Activated CD4-positive, alpha-beta T cell treated with anti-CD3 and anti-CD28 coated beads for 36 hours (primary cell): ENCODE results near the gene TMEM74B. TPM values are rescaled to one million over a fixed set of nuclear protein-coding genes. Genes with fewer than 3 reads are reported as not detected.

Experiments used
- ATAC-seq: fragments of 200-7000 bp; cut with Tn5 transposase; one replicate; pipeline ENCODE4 v1.10.0; 2021; ENCODE audit warnings: mild to moderate bottlenecking, moderate library complexity
- CTCF ChIA-PET: fragments of 350-600 bp; sonication (Branson Sonifier 250); formaldehyde crosslinking; loops from one replicate; lab custom pipeline; 2021; ENCODE audit warnings: antibody characterized with exemption; lab: Charles Lee
- POLR2A ChIA-PET: fragments of 350-600 bp; sonication (Branson Sonifier 250); formaldehyde crosslinking; loops from one replicate; lab custom pipeline; 2021; ENCODE audit warnings: antibody characterized with exemption, inconsistent platforms; lab: Charles Lee
- DNase-seq: peaks from one replicate; pipeline ENCODE4 v3.0.0-alpha.2; 2020
- H3K27ac Mint-ChIP-seq: one replicate; pipeline ENCODE4 v1.8.0; 2021; ENCODE audit warnings: mixed read lengths
- H3K27me3 Mint-ChIP-seq: one replicate; pipeline ENCODE4 v1.8.0; 2021; ENCODE audit warnings: mixed read lengths
- H3K36me3 Mint-ChIP-seq: one replicate; pipeline ENCODE4 v1.8.0; 2021; ENCODE audit warnings: low read depth, mixed read lengths
- H3K4me1 Mint-ChIP-seq: one replicate; pipeline ENCODE4 v1.8.0; 2021; ENCODE audit warnings: mixed read lengths
- H3K4me3 Mint-ChIP-seq: one replicate; pipeline ENCODE4 v1.8.0; 2021; ENCODE audit warnings: mild to moderate bottlenecking, moderate library complexity, mixed read lengths
- H3K9me3 Mint-ChIP-seq: one replicate; pipeline ENCODE4 v1.8.0; 2021; ENCODE audit warnings: low read depth, mixed read lengths
- intact Hi-C, 2 experiments: fragments of 100-400 bp; cut with DNase I in 1 of 2; cut with micrococcal nuclease in 1 of 2; formaldehyde crosslinking; loops; one replicate each; pipeline versions ENCODE4 v1.14.2 to v1.15.1; 2022 to 2024; cut with DNase I, micrococcal nuclease
- total RNA-seq, 2 experiments: library from RNA; stranded (reverse); gene quantifications; one replicate each; pipeline ENCODE4 v1.2.3, GENCODE V29; 2021

The TMEM74B gene
- total RNA-seq, 2 experiments from 2014 or later: 1.5 to 2.0 TPM

DNA sequence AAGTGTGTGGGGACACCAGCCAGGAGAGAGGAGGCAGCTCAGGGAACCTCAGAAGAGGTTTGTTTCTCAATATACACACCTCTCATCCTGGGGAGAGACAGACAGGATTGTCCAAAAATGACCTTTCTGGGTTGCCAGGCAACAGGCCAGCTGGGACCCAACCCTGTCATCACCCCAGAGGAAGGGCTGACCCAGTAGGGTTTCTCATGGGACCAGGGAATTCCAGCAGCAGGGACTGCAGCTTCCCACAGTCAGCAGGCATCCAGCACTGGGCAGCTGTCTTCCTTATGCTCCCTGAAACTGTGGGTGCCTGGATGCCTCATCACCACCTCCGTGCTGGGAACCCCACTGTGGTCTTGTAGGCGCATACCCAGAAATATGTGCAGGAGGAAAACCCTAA lies 19.8 kb upstream of the TMEM74B start:
- ATAC-seq: no peak
- no peak for DNase-seq
- H3K36me3 Mint-ChIP-seq: no peaks in the 10 kb centered on the region
- H3K4me1 Mint-ChIP-seq: peaks cover 3% of the 10 kb centered on the region
- no peaks in the 10 kb centered on the region for H3K9me3 Mint-ChIP-seq
- no peaks in the 10 kb centered on the region for H3K27me3 Mint-ChIP-seq
- CTCF ChIA-PET: interaction anchor here (1.2 kb wide), 1 partner anchor 10 kb away, joined by 4 read pairs; no protein-coding TSS in a partner anchor
- POLR2A ChIA-PET: no interaction called here
- intact Hi-C loops: no loop called here
- no peak overlapping the region for H3K27ac Mint-ChIP-seq
- no peak overlapping the region for H3K4me3 Mint-ChIP-seq

DNA sequence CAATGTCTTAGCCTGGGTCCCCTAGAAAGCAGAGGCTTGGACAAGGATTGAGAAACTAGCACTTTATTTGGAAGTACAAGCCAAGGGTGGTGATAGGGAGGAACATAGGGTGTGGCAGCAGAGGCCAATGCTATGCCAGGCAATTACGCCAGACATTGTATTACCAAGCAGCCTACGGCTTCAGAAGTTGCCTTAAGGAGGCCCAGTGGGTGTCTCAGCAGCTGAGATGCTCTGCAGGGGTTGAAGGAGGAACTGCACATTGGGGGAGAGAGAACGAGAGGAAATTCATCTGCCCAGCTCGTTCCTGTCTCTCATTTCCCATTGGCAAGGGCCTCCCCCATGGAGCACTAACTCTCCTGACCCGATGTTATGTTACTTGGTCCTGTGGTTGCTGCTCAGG lies 19.3 kb upstream of the TMEM74B start:
- intact Hi-C loops: no loop called here
- ChIA-PET CTCF (no interaction called here), POLR2A (no interaction called here)
- Mint-ChIP-seq H3K9me3 (no peaks in the 10 kb centered on the region), H3K27ac (no peak overlapping the region), H3K36me3 (no peaks in the 10 kb centered on the region), H3K4me3 (no peak overlapping the region), H3K27me3 (no peaks in the 10 kb centered on the region), H3K4me1 (peaks cover 3% of the 10 kb centered on the region)
- no peak for ATAC-seq
- no peak for DNase-seq

DNA sequence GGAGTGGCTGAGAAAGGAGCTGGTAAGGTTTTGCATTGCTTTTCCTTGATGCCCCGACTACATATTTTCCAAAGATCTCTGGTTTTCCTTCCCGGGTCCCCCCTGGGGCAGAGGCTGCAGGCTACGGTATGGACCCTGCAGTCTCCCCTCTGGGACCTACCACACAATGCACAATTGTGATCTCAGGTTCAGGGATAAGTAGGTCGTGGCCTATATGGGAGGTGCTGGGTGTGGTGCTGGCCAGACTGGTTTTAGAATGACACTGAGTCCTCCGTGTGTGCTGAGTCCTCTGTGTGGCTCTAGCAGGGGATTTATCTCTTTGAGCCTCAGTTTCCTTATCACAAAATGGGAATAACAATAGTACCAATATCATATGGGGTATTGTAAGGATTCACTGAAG lies 18.8 kb upstream of the TMEM74B start:
- H3K9me3 Mint-ChIP-seq: no peaks in the 10 kb centered on the region
- ChIA-PET POLR2A (interaction anchor here (1.0 kb wide), 1 partner anchor 32 kb away, joined by 3 read pairs; no protein-coding TSS in a partner anchor), CTCF (interaction anchor here (1.0 kb wide), 1 partner anchor 9 kb away, joined by 6 read pairs; no protein-coding TSS in a partner anchor)
- intact Hi-C loops: no loop called here
- no peaks in the 10 kb centered on the region for H3K27me3 Mint-ChIP-seq
- H3K4me3 Mint-ChIP-seq: no peak overlapping the region
- ATAC-seq (no peak), DNase-seq (no peak)
- H3K36me3 Mint-ChIP-seq: no peaks in the 10 kb centered on the region
- no peak overlapping the region for H3K27ac Mint-ChIP-seq
- H3K4me1 Mint-ChIP-seq: peaks cover 3% of the 10 kb centered on the region

DNA sequence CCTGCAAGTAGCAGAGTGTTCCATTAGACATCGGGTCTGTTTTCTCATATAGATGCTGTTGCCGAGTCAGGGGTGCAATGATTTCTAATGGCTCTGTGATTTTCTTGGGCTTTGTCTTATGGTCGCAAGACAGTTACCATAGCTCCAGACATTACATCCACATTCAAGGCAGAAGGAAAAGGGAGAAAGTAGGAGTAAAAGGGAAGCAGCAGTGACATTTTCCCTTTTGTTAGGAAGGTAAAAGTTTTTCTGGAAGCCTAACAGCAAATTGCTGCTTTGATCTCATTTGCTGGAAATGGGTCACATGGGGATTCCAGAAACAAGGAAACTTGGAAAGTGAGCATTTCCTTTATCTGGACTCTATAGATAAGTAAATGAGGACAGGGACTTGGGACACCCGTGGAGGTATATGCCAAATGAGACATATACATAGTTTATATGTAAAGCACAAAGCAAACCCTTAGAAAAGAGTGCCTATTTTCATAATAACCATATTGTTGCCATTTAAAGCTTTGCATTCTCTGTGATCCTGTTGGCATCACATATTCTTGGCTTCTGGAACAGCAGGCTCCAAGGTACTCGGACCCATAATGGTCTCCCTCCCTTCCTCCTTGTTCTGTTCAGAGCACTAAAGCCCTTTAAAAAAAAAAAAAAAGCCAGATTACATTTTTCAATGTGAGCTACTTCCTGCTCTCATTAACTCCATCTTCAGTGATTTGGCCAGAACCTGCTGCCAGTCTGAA lies 18.2 kb upstream of the TMEM74B start, which contains the start of gene C20orf202:
TSS of gene C20orf202 (plus strand) at position 693 of the 743 bp plus-strand sequence. CDS start 132 bp downstream, outside the sequence.
- CTCF ChIA-PET: interaction anchor here (1.0 kb wide), 1 partner anchor 10 kb away, joined by 6 read pairs; no protein-coding TSS in a partner anchor
- Mint-ChIP-seq H3K27ac (no peak within 1 kb of the TSS), H3K27me3 (no peaks in the 10 kb centered on the region), H3K9me3 (no peaks in the 10 kb centered on the region), H3K4me1 (peaks cover 3% of the 10 kb centered on the region), H3K36me3 (no peaks in the 10 kb centered on the region), H3K4me3 (no peak within 1 kb of the TSS)
- intact Hi-C loops: no loop called here
- ATAC-seq (no peak), DNase-seq (no peak)
- POLR2A ChIA-PET: interaction anchor here (1.0 kb wide), 1 partner anchor 32 kb away, joined by 3 read pairs; no protein-coding TSS in a partner anchor

DNA sequence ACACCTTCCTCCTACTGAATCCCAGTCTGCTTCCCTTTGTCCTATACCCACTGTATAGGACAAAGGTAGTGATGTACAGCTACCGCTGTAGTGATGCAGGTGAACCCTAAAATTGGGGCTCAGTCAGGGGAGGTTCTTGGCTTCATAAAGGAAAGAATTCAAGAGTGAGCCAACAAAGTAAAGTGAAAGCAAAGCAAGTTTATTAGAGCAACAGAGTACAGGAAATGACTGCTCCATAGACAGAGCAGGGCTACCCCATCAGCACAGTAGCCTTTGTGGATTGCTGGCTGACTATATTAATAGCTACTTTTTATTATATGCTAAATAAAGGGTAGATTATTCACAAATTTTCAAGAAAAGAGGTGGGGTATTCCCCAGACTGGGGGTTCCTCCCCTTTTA lies 15.2 kb upstream of the TMEM74B start:
- no peaks in the 10 kb centered on the region for H3K27me3 Mint-ChIP-seq
- H3K27ac Mint-ChIP-seq: no peak overlapping the region
- ATAC-seq: no peak
- H3K9me3 Mint-ChIP-seq: no peaks in the 10 kb centered on the region
- no peak for DNase-seq
- H3K4me1 Mint-ChIP-seq: peaks cover 3% of the 10 kb centered on the region
- CTCF ChIA-PET: interaction anchor here (1.2 to 1.4 kb wide), 2 partner anchors 12 to 14 kb away, joined by 3 to 4 read pairs; no protein-coding TSS in a partner anchor
- intact Hi-C loops: no loop called here
- H3K36me3 Mint-ChIP-seq: no peaks in the 10 kb centered on the region
- POLR2A ChIA-PET: interaction anchor here (0.6 kb wide), 1 partner anchor 49 kb away, joined by 3 read pairs; no protein-coding TSS in a partner anchor
- no peak overlapping the region for H3K4me3 Mint-ChIP-seq

DNA sequence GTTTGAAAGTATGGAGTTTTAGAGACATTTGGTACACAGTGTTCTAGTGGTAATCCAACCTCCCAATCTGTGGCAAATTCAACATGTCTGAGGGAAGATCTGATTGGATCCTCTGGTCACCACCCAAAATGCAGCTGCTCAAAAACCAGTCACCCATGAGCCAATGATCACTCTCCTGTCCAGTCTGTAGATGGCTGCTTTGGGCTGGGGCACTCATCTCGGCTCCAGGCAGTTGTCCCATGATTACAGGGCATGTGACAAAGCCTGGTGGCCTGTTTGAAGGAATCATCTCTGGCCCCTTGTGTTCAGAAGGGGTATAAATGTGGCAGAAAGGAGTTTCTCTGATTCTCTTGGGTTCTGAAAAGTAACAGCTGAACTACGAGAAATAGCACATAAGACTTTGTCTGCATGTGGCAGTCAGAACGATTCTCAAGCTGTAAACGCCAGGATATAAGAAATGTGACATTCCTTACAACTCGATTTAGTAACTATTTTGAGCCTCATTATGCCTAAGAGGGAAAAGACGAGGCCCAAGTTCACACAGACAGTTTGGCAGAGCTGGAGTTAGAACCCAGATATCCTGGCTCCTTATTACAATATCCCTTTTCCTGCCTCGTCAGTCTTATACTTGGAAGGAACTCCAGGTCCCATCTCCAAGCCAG lies 14.6 kb upstream of the TMEM74B start:
- DNase-seq (no peak), ATAC-seq (no peak)
- Mint-ChIP-seq H3K27me3 (no peaks in the 10 kb centered on the region), H3K4me1 (peaks cover 3% of the 10 kb centered on the region), H3K9me3 (no peaks in the 10 kb centered on the region), H3K4me3 (no peak overlapping the region), H3K27ac (no peak overlapping the region), H3K36me3 (no peaks in the 10 kb centered on the region)
- intact Hi-C loops: no loop called here
- CTCF ChIA-PET: interaction anchor here (1.2 to 1.4 kb wide), 2 partner anchors 12 to 14 kb away, joined by 3 to 4 read pairs; no protein-coding TSS in a partner anchor
- POLR2A ChIA-PET: interaction anchor here (0.6 kb wide), 1 partner anchor 49 kb away, joined by 3 read pairs; no protein-coding TSS in a partner anchor

DNA sequence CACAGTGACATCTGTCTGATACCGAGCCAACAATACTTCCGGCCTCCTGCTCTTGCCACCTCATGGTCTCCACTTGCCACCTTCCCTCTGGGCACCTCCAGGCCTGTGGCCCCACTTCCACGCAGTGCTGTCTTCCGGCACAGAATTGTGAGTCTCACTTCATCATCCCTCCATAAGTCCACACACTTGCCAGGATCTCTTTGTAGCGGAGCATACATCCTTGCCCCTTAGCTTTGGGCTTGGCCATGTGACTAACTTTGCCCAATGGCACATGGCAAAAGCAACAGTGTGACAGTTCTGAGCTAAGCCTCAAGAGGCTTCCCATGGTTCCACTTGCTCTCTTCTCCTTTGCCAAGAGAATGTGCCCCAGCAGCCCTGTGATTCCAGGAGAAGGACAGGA lies 14.0 kb upstream of the TMEM74B start:
- Mint-ChIP-seq H3K36me3 (no peaks in the 10 kb centered on the region), H3K9me3 (no peaks in the 10 kb centered on the region), H3K27ac (no peak overlapping the region), H3K4me1 (peaks cover 3% of the 10 kb centered on the region), H3K4me3 (no peak overlapping the region), H3K27me3 (no peaks in the 10 kb centered on the region)
- no peak for ATAC-seq
- ChIA-PET CTCF (interaction anchor here (1.2 to 1.4 kb wide), 2 partner anchors 11 to 15 kb away, joined by 3 to 4 read pairs; no protein-coding TSS in a partner anchor), POLR2A (no interaction called here)
- no peak for DNase-seq
- intact Hi-C loops: no loop called here

DNA sequence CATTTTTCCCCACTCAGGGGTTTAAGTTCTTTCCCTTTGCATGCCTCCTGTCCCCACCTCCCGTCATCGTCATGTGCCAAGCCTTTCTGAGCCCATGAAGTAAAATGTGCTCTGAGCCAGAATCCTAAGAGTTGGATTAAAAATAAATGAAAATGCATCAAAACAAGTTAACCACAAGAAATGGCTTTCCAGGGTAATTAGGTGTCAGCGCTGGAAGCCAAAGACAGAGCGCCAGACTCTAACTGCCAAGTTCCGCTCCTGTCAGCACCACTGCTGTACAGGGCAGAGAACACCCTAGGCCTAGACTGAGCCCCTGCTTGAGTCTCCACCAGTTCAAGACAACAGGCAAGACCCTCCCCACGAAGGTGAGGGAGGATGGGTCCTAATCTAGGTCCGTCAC lies 13.0 kb upstream of the TMEM74B start:
- H3K27me3 Mint-ChIP-seq: no peaks in the 10 kb centered on the region
- CTCF ChIA-PET: no interaction called here
- POLR2A ChIA-PET: no interaction called here

DNA sequence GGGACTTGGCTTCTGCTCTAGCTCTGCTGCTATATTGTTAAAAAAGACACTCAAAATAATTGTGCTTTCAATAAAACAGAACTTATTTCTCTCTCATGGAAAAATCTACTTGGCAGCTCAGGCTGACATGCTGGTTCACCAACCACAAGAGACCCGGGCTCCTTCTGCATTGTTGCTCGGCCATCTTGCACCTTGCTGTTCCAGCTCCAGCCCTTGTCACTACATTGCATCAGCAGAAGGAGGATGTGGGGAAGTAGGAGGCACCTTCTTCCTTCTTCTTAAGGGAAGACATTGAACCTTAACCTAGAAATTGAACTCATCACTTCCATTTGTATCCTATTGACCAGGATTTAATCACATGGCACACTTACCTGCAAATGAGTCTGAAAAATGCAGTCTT lies 11.9 kb upstream of the TMEM74B start:
- intact Hi-C loops: no loop called here
- Mint-ChIP-seq H3K27ac (no peak overlapping the region), H3K9me3 (no peaks in the 10 kb centered on the region), H3K27me3 (no peaks in the 10 kb centered on the region), H3K4me3 (no peak overlapping the region), H3K36me3 (no peaks in the 10 kb centered on the region), H3K4me1 (peaks cover 3% of the 10 kb centered on the region)
- no peak for DNase-seq
- POLR2A ChIA-PET: no interaction called here
- CTCF ChIA-PET: interaction anchor here (0.6 to 1.3 kb wide), 3 partner anchors 9 to 147 kb away, joined by 3 to 6 read pairs (median 4); no protein-coding TSS in a partner anchor
- no peak for ATAC-seq

More for the DNA sequence above, 13.0 kb upstream of the TMEM74B start:
- H3K36me3 Mint-ChIP-seq: no peaks in the 10 kb centered on the region
- DNase-seq (no peak), ATAC-seq (no peak)
- no peak overlapping the region for H3K27ac Mint-ChIP-seq
- intact Hi-C loops: no loop called here
- no peak overlapping the region for H3K4me3 Mint-ChIP-seq
- H3K4me1 Mint-ChIP-seq: peaks cover 3% of the 10 kb centered on the region
- H3K9me3 Mint-ChIP-seq: no peaks in the 10 kb centered on the region

DNA sequence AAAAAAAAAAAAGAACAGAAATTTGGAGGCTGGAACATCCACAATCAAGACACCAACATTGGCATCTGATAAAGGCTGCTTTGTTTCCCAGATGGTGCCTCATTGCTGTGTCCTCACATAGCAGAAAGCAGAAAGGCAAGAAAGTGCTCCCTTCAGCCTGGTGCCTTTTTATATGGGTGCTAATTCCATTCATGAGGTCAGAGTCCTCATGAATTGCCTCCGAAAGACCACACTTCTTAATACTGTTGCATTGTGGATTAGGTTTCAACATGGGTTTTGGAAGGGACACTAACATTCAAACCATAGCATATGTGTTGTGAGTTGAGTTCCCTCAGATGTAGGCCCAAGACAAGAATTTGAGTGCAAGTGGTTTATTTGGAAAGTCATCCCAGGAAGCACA lies 10.4 kb upstream of the TMEM74B start:
- Mint-ChIP-seq H3K9me3 (no peaks in the 10 kb centered on the region), H3K27ac (no peak overlapping the region), H3K36me3 (no peaks in the 10 kb centered on the region), H3K27me3 (peaks cover 3% of the 10 kb centered on the region), H3K4me1 (peaks cover 3% of the 10 kb centered on the region), H3K4me3 (no peak overlapping the region)
- POLR2A ChIA-PET: no interaction called here
- no peak for DNase-seq
- no peak for ATAC-seq
- intact Hi-C loops: no loop called here
- CTCF ChIA-PET: no interaction called here

DNA sequence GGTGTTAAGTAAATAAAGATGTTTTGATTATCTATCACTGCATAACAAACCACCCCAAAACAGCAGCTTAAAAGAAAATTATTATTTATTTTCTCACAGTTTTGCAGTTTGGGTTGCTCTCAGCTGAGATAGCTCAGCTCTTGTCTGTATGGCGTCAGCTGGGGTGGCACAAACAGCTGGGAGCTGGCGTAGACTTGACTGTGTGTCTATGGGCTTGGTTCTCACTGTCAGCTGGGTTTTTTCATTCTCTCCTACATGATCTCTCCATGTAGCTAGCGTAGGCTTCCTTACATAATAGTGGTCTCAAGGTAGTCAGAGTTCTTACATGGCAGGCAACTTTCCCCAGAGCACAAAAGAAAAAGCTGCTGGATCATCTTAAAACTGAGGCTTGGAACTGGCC lies 6.5 kb upstream of the TMEM74B start:
- CTCF ChIA-PET: interaction anchor here (1.2 to 1.9 kb wide), 2 partner anchors 21 to 234 kb away, joined by 3 to 7 read pairs; no protein-coding TSS in a partner anchor
- Mint-ChIP-seq H3K27ac (no peak overlapping the region), H3K4me1 (no peaks in the 10 kb centered on the region), H3K27me3 (peaks cover 4% of the 10 kb centered on the region), H3K4me3 (no peak overlapping the region), H3K36me3 (no peaks in the 10 kb centered on the region), H3K9me3 (no peaks in the 10 kb centered on the region)
- DNase-seq (no peak), ATAC-seq (no peak)
- intact Hi-C loops: no loop called here
- POLR2A ChIA-PET: no interaction called here
